Uterus (tissue), 2 donors: ENCODE measurements around the gene RUSF1.

Source experiments
- CTCF ChIP-seq, 4 experiments: fragments of 200-600 bp in 2 of 4; fragments of 450-650 bp in 2 of 4; sonication (generic) in 2 of 4; IDR thresholded peaks; one replicate each; pipeline ENCODE4 v1.5.1; 2016 to 2019; ENCODE audit warnings: antibody characterized with exemption in 4 of 4, mild to moderate bottlenecking in 2 of 4, moderate library complexity in 1 of 4
- POLR2A ChIP-seq, 2 donors: fragments of 450-650 bp; IDR thresholded peaks; one replicate each; pipeline ENCODE4 v1.6.1; 2016; ENCODE audit warnings: antibody characterized with exemption in 2 of 2, mild to moderate bottlenecking in 1 of 2, moderate library complexity in 1 of 2

- TF ChIP-seq CTCF (IDR thresholded peaks at IDR 0.05) (no peak), POLR2A (IDR thresholded peaks at IDR 0.05) (no peak)
Measured at GRCh38 chr16:31489298-31489564, 19.0 kb downstream of the RUSF1 start.
